Ovary (tissue), 9 donors: ENCODE measurements around the gene ZBED1. TPM values are rescaled to one million over a fixed set of nuclear protein-coding genes. Genes with fewer than 3 reads are reported as not detected.

Experiments
- DNase-seq, 5 donors: peaks; one replicate each; pipeline ENCODE4 v3.0.0-alpha.2; 2019 to 2020
- H3K27ac ChIP-seq, 2 donors: fragments of 200-600 bp; one replicate each; pipeline versions ENCODE4 v1.5.1 to v1.8.0; 2019 to 2022
- H3K27me3 ChIP-seq: fragments of 200-600 bp; one replicate; pipeline ENCODE4 v1.8.0; 2022
- H3K36me3 ChIP-seq: fragments of 200-600 bp; sonication (generic); one replicate; pipeline ENCODE4 v1.5.1; 2019
- H3K4me1 ChIP-seq: one replicate; pipeline ENCODE4 v1.8.1; 2013; ENCODE audit warnings: mild to moderate bottlenecking, moderate library complexity; ENCODE audit not compliant: insufficient read depth
- H3K4me3 ChIP-seq: fragments of 200-600 bp; sonication (generic); one replicate; pipeline ENCODE4 v1.5.1; 2017
- H3K9me3 ChIP-seq, 2 donors: fragments of 200-600 bp in 1 of 2; sonication (generic) in 1 of 2; one replicate each; pipeline versions ENCODE4 v1.5.1 to v1.8.1; 2013 to 2019; ENCODE audit warnings: mild to moderate bottlenecking in 1 of 2, moderate library complexity in 1 of 2
- CTCF ChIP-seq, 3 donors: fragments of 450-650 bp in 2 of 3; fragments of 200-600 bp in 1 of 3; IDR thresholded peaks; one replicate each; pipeline versions ENCODE4 v1.5.1 to v1.8.0; 2016 to 2022; ENCODE audit warnings: antibody characterized with exemption in 3 of 3, mild to moderate bottlenecking in 1 of 3
- EP300 ChIP-seq: sonication (generic); formaldehyde crosslinking; IDR thresholded peaks from one replicate; pipeline ENCODE4 v1.6.1; 2017; ENCODE audit warnings: antibody characterized with exemption
- POLR2A ChIP-seq: fragments of 450-650 bp; IDR thresholded peaks from one replicate; pipeline ENCODE4 v1.6.1; 2017; ENCODE audit warnings: antibody characterized with exemption, mild to moderate bottlenecking, moderate library complexity
- WGBS, 3 donors: extraction: QIAGEN DNeasy Blood & Tissue Kit in 1 of 3; methylation state at CpG; one replicate each; pipeline versions ENCODE4 v1.1.5 to v1.1.7; 2013 to 2017; 5-methylcytosine and 5-hydroxymethylcytosine counted together
- intact Hi-C, 4 donors: fragments of 100-400 bp; cut with DNase I; formaldehyde crosslinking; loops; one replicate each; pipeline versions ENCODE4 v1.11.0 to v1.15.1; 2022 to 2023
- polyA plus RNA-seq, 2 donors: library from polyadenylated mRNA; stranded (reverse); fragments of 200-250 nt in 1 of 2; fragments of 350-450 nt in 1 of 2; fragmentation: Illumina TruSeq in 1 of 2; extraction: RNeasy Lipid Tissue Mini Kit (QIAGEN cat#74804) in 1 of 2; gene quantifications; one replicate each; pipeline ENCODE4 v1.2.3, GENCODE V29; 2013 to 2014
- total RNA-seq, 7 donors: library from RNA; depleted of rRNA in 2 of 7; stranded (reverse); fragments of >200 nt in 2 of 7; fragmentation: NEBNext Ultra II Directional in 3 of 7; extraction: Animal tissue kit (Norgen Biotek cat#: 25700) in 3 of 7; gene quantifications; one replicate each; pipeline versions ENCODE4 v1.1.0 to v1.2.4, GENCODE V29; 2016 to 2023
- donor health status: DM: no; HTN: no; CAD: no; lungs with moderate emphysema.
- donor health status: DM: no; HTN: no; CAD: no.
- donor health status: Bipolar disorder and iron deficiency.
- donor health status: DM: yes; HTN: yes; CAD: no.
- donor health status: DM: no; HTN: no; CAD: no.
- donor health status: DM: yes; HTN: yes; CAD: no.

Gene ZBED1
- total and polyA plus RNA-seq, 9 donors = 23.4 to 39.0 (median 26.0) TPM

GRCh38 chrX:2446815-2447214 lies 54.0 kb downstream of the ZBED1 start:
- H3K9me3 ChIP-seq = no peaks in the 10 kb centered on the region
- no peaks in the 10 kb centered on the region for H3K27me3 ChIP-seq
- 96% methylated on average over 14 of the region's 14 CpGs for WGBS, 3 donors
- no peaks in the 10 kb centered on the region for H3K36me3 ChIP-seq
- H3K4me3 ChIP-seq = no peak overlapping the region
- peak in 1 of 5 donors; percentile 15 for DNase-seq
- no peak overlapping the region for H3K27ac ChIP-seq
- intact Hi-C loops = no loop called here
- H3K4me1 ChIP-seq = peaks cover 4% of the 10 kb centered on the region
- TF ChIP-seq EP300 (no peak), CTCF (IDR thresholded peaks at IDR 0.05) (no peak), POLR2A (no peak)

GRCh38 chrX:2445662-2446623 lies 54.8 kb downstream of the ZBED1 start:
- Histone ChIP-seq H3K4me1 (no peaks in the 10 kb centered on the region), H3K9me3 (no peaks in the 10 kb centered on the region), H3K27ac (no peak overlapping the region), H3K4me3 (no peak overlapping the region), H3K36me3 (no peaks in the 10 kb centered on the region), H3K27me3 (no peaks in the 10 kb centered on the region)
- TF ChIP-seq POLR2A (no peak), CTCF (IDR thresholded peaks at IDR 0.05) (no peak), EP300 (no peak)
- DNase-seq = no peak
- WGBS, 3 donors = 92 to 95% (median 94%) methylated on average over 31 of the region's 31 CpGs
- intact Hi-C loops = no loop called here

- intact Hi-C loops = no loop called here
- 89 to 94% (median 91%) methylated on average over 7 of the region's 7 CpGs for WGBS, 3 donors
These were observed 58.1 kb downstream of the ZBED1 start for GRCh38 chrX:2442694-2443093.

GRCh38 chrX:2441466-2441865 lies 59.3 kb downstream of the ZBED1 start:
- DNase-seq = no peak
- Histone ChIP-seq H3K4me3 (no peak overlapping the region), H3K36me3 (no peaks in the 10 kb centered on the region), H3K27ac (no peak overlapping the region), H3K9me3 (no peaks in the 10 kb centered on the region), H3K27me3 (no peaks in the 10 kb centered on the region), H3K4me1 (no peaks in the 10 kb centered on the region)
- WGBS, 3 donors = 96 to 97% (median 97%) methylated on average over 5 of the region's 5 CpGs
- intact Hi-C loops = no loop called here
- TF ChIP-seq EP300 (no peak), CTCF (IDR thresholded peaks at IDR 0.05) (no peak), POLR2A (no peak)

More at GRCh38 chrX:2442694-2443093, 58.1 kb downstream of the ZBED1 start:
- no peak overlapping the region for H3K27ac ChIP-seq
- H3K36me3 ChIP-seq = no peaks in the 10 kb centered on the region
- no peak for DNase-seq
- no peaks in the 10 kb centered on the region for H3K9me3 ChIP-seq
- no peaks in the 10 kb centered on the region for H3K27me3 ChIP-seq
- no peak for TF ChIP-seq CTCF (IDR thresholded peaks at IDR 0.05)
- no peak for TF ChIP-seq EP300
- TF ChIP-seq POLR2A = no peak
- H3K4me1 ChIP-seq = no peaks in the 10 kb centered on the region
- no peak overlapping the region for H3K4me3 ChIP-seq
